Testis (tissue), 3 donors: Measurements from ENCODE around the gene SLAMF1. TPM values are rescaled to one million over a fixed set of nuclear protein-coding genes. Genes with fewer than 3 reads are reported as not detected.

Source experiments
- DNase-seq: peaks from one replicate; pipeline ENCODE4 v3.0.0-alpha.2; 2019
- H3K27ac ChIP-seq, 2 donors: fragments of 200-600 bp; sonication (generic); one replicate each; pipeline ENCODE4 v1.5.1; 2019
- H3K27me3 ChIP-seq: fragments of 200-600 bp; sonication (generic); one replicate; pipeline ENCODE4 v1.5.1; 2019
- H3K36me3 ChIP-seq: fragments of 200-600 bp; sonication (generic); one replicate; pipeline ENCODE4 v1.5.1; 2017; ENCODE audit warnings: low read depth; ENCODE audit errors: missing control alignments
- H3K4me1 ChIP-seq: fragments of 200-600 bp; sonication (generic); one replicate; pipeline ENCODE4 v1.5.1; 2019
- H3K4me3 ChIP-seq, 2 donors: fragments of 200-600 bp; sonication (generic); one replicate each; pipeline ENCODE4 v1.5.1; 2017 to 2019
- H3K9me3 ChIP-seq: fragments of 200-600 bp; sonication (generic); one replicate; pipeline ENCODE4 v1.5.1; 2017
- POLR2A ChIP-seq: fragments of 450-650 bp; IDR thresholded peaks from one replicate; pipeline ENCODE4 v1.6.1; 2017; ENCODE audit warnings: antibody characterized with exemption, mild to moderate bottlenecking, moderate library complexity
- WGBS, 2 donors: methylation state at CpG; one replicate each; pipeline ENCODE4 v1.1.5; 2018; 5-methylcytosine and 5-hydroxymethylcytosine counted together
- intact Hi-C: fragments of 100-400 bp; cut with DNase I; formaldehyde crosslinking; loops from one replicate; pipeline ENCODE4 v1.15.1; 2023; ENCODE audit warnings: low total_unique reads
- polyA plus RNA-seq: library from polyadenylated mRNA; stranded (reverse); fragments of 350-450 nt; fragmentation: Illumina TruSeq; extraction: RNeasy Lipid Tissue Mini Kit (QIAGEN cat#74804); gene quantifications from one replicate; pipeline ENCODE4 v1.2.3, GENCODE V29; 2014; ENCODE audit warnings: low read depth, low replicate concordance; ENCODE audit not compliant: insufficient read depth
- total RNA-seq, 2 donors: library from RNA; depleted of rRNA; stranded (reverse); fragments of >200 nt; gene quantifications; one replicate each; pipeline ENCODE4 v1.2.3, GENCODE V29; 2016
- TF ChIP-seq, protein P1 (sequence below), 3 experiments: fragments of 450-650 bp in 2 of 3; fragments of 200-600 bp in 1 of 3; sonication (generic) in 1 of 3; IDR thresholded peaks; one replicate each; pipeline ENCODE4 v1.5.1; 2016 to 2019; ENCODE audit warnings: antibody characterized with exemption in 3 of 3, mild to moderate bottlenecking in 2 of 3, moderate library complexity in 1 of 3

The SLAMF1 gene
- total and polyA plus RNA-seq, 3 donors from 2014 or later, result 0.47 to 0.75 (median 0.50) TPM

DNA sequence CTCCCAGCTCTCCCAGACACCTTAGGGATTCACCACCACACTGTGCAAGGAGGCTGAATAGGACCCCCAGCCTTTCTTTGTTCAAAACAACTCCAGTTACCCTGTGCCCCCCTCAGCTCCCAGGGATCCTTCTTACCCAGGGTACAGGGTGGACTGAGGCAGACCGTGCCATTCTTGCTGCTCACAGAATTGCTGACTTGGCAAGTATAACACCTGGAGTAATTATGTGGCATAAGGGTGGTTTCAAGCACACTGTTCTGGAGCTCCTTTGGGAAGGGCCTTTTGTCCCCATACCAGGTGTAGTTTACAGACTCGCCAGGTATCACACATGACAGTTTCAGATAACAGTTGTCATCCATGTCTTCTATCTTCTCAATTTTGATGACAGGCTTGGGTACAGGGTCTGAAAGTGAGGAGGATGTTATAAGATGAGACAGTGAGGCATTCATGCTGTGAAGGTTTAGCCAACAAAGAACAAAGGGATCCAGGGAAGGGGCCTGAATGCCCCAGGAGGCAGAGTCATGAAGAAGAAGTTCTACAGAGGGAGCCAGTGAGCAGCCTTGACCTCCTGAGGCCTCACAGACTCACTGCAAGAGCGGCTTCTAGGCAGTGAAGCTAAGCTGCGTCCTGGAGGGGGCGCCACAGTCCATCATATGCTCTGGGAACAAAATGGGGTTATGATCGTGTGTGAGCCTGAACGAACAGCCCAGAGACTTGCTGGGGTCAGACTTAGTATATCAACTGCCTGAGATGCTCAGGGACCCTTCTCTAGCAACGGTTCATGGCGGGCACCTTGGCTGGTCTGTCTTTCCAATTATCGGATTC is 34.4 kb upstream of the SLAMF1 start:
- no peak for TF ChIP-seq POLR2A
- TF ChIP-seq, protein P1, sequence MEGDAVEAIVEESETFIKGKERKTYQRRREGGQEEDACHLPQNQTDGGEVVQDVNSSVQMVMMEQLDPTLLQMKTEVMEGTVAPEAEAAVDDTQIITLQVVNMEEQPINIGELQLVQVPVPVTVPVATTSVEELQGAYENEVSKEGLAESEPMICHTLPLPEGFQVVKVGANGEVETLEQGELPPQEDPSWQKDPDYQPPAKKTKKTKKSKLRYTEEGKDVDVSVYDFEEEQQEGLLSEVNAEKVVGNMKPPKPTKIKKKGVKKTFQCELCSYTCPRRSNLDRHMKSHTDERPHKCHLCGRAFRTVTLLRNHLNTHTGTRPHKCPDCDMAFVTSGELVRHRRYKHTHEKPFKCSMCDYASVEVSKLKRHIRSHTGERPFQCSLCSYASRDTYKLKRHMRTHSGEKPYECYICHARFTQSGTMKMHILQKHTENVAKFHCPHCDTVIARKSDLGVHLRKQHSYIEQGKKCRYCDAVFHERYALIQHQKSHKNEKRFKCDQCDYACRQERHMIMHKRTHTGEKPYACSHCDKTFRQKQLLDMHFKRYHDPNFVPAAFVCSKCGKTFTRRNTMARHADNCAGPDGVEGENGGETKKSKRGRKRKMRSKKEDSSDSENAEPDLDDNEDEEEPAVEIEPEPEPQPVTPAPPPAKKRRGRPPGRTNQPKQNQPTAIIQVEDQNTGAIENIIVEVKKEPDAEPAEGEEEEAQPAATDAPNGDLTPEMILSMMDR (IDR thresholded peaks at IDR 0.05), result peak; percentile 61 to 85 (median 80)
- peak; percentile 93 for DNase-seq
- intact Hi-C loops, result no loop called here
- H3K4me1 ChIP-seq, result no peaks in the 10 kb centered on the region
- H3K4me3 ChIP-seq, result no peak overlapping the region
- no peak overlapping the region for H3K27ac ChIP-seq
- H3K9me3 ChIP-seq, result no peaks in the 10 kb centered on the region
- H3K36me3 ChIP-seq, result no peaks in the 10 kb centered on the region
- no peaks in the 10 kb centered on the region for H3K27me3 ChIP-seq
- 53 to 100% methylated on average over 1 to 10 of the region's 10 CpGs for WGBS, 2 donors

- Histone ChIP-seq H3K27ac (no peak overlapping the region), H3K4me3 (no peak overlapping the region), H3K27me3 (no peaks in the 10 kb centered on the region), H3K9me3 (no peaks in the 10 kb centered on the region), H3K36me3 (no peaks in the 10 kb centered on the region), H3K4me1 (no peaks in the 10 kb centered on the region)
- 91 to 93% methylated on average over 8 of the region's 8 CpGs for WGBS, 2 donors
- no peak for DNase-seq
- intact Hi-C loops, result no loop called here
- no peak for TF ChIP-seq POLR2A
- TF ChIP-seq, protein P1 (IDR thresholded peaks at IDR 0.05), result no peak
Measured at GRCh38 chr1:160680399-160680798, 33.6 kb upstream of the SLAMF1 start.

- Histone ChIP-seq H3K36me3 (no peaks in the 10 kb centered on the region), H3K27me3 (no peaks in the 10 kb centered on the region), H3K4me1 (no peaks in the 10 kb centered on the region), H3K4me3 (no peak overlapping the region), H3K27ac (no peak overlapping the region), H3K9me3 (no peaks in the 10 kb centered on the region)
- intact Hi-C loops, result no loop called here
- no peak for DNase-seq
- 67 to 79% methylated on average over 3 of the region's 3 CpGs for WGBS, 2 donors
- TF ChIP-seq POLR2A, result no peak
- TF ChIP-seq, protein P1 (IDR thresholded peaks at IDR 0.05), result no peak
Measured at GRCh38 chr1:160679893-160680292, 33.0 kb upstream of the SLAMF1 start.

- TF ChIP-seq POLR2A, result no peak
- TF ChIP-seq, protein P1 (IDR thresholded peaks at IDR 0.05), result no peak
- H3K36me3 ChIP-seq, result no peaks in the 10 kb centered on the region
- no peaks in the 10 kb centered on the region for H3K27me3 ChIP-seq
- WGBS, 2 donors, result 81 to 83% methylated on average over 13 of the region's 13 CpGs
- H3K9me3 ChIP-seq, result no peaks in the 10 kb centered on the region
- DNase-seq, result no peak
- H3K4me1 ChIP-seq, result no peaks in the 10 kb centered on the region
- intact Hi-C loops, result no loop called here
- H3K4me3 ChIP-seq, result no peak overlapping the region
- H3K27ac ChIP-seq, result no peak overlapping the region
Measured at GRCh38 chr1:160676869-160677597, 30.2 kb upstream of the SLAMF1 start.
